GM20000 (cell line): ENCODE data around the gene CPM.

Source experiments
- DNase-seq: peaks from one replicate; pipeline ENCODE4 v3.0.0; 2012; ENCODE audit warnings: low spot score
- TF ChIP-seq, protein P1 (sequence below): IDR thresholded peaks from 2 replicates; pipeline ENCODE4 v1.5.1; 2012; ENCODE audit warnings: mild to moderate bottlenecking, control low read depth; ENCODE audit errors: extremely low read depth, missing control alignments

The CPM gene

DNA sequence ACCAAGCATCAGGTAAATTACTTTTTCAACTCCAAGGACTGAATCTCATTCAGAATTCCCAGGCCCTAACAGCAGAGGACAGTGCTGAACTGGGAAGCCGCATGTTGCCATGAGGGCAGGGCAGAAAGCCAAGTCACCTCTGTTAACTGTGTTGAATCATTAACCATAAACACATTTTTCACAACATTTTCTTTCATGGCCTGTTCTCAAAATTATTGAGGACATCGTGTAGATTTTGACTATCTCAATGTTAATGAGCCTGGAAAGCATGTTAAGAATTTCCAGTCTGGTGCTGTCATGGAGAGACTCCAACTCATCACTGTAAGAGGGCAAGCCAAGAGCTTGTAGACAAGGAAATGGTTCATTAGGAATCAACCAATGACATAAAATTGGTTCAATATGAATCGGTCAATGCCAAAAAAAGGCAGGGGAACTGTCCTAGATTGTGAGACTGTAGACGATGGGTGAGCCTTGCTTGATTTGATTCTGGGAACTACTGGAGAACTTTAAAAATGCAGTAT, 33.7 kb downstream of the CPM start:
- no peak for DNase-seq
- TF ChIP-seq, protein P1, sequence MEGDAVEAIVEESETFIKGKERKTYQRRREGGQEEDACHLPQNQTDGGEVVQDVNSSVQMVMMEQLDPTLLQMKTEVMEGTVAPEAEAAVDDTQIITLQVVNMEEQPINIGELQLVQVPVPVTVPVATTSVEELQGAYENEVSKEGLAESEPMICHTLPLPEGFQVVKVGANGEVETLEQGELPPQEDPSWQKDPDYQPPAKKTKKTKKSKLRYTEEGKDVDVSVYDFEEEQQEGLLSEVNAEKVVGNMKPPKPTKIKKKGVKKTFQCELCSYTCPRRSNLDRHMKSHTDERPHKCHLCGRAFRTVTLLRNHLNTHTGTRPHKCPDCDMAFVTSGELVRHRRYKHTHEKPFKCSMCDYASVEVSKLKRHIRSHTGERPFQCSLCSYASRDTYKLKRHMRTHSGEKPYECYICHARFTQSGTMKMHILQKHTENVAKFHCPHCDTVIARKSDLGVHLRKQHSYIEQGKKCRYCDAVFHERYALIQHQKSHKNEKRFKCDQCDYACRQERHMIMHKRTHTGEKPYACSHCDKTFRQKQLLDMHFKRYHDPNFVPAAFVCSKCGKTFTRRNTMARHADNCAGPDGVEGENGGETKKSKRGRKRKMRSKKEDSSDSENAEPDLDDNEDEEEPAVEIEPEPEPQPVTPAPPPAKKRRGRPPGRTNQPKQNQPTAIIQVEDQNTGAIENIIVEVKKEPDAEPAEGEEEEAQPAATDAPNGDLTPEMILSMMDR: no peak

DNA sequence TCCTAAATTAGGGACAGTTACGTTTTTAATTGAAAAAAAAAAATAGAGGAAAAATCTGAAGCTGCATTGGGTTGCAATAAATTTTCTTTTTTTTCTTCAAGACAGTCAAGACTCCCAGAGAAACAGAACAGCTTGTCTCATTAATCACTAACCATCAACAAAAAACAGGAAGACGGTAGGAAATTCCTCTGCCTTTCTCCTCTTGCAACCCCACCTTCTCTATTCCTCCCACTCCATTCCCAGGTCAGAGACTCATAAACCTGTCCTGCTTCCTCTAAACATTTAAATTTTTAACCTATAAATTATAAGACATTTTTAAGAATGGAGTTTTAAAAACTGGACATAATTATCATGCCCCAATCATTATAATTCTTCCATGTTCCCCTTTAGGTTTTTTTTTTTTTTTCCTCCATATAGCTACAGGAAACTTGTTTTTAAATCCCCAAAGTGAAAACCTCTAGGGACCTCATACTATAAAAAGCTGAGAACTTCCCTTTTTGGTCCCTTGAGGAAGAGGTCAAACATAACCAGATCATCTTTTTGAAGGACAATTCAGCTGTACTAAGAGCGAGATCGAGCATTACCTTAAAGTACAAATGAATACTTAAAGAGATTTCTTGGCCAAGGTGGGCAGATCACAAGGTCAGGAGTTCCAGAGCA, 36.0 kb downstream of the CPM start:
- no peak for DNase-seq
- TF ChIP-seq, protein P1: no peak

DNA sequence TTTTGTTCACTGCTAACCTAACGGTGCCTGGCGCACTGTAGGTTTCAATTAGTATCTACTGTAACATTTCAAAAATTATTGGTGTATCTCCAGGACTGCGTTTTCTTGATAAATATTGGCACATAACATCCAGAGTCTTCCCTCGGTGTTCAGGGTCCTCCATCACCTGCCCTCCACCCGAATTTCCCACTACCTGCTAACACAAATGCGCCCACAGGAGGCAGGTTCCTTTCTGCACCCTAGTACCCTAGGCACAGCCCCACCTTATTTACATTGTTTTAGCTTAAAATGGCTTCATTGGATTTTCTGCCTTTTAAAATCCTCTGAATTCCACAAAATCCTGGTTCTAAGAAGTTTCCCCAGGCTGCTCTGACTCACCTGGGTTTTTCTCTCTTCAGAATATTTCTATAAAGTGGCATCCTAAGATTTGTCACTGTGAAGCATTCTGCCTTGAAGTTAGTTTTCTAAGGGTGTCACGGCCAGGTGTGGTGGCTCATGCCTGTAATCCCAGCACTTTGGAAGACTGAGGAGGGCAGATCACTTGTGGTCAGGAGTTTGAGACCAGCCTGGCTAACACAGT, 38.6 kb downstream of the CPM start:
- TF ChIP-seq, protein P1: no peak

DNA sequence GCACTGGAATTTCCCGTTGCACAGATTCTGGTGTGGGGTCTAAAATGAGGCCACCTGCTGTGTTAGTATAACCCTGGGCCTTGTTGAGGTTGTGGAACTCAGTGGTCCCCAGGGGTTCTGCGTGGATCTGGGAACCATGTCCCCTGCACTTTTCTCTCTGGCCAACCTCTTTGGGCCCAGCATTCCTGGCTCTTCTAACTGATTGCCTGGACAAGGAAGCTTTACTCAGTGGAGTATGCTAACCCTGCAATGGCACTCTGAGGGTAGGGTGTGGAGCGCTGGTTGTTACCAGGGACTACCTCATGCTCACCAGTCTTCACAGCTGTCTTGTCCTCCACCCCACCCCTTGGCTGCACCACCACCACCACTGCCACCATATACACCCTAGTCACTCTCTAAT, 39.2 kb downstream of the CPM start:
- DNase-seq: no peak
- TF ChIP-seq, protein P1: no peak

More for the DNA sequence above, 38.6 kb downstream of the CPM start:
- no peak for DNase-seq

DNA sequence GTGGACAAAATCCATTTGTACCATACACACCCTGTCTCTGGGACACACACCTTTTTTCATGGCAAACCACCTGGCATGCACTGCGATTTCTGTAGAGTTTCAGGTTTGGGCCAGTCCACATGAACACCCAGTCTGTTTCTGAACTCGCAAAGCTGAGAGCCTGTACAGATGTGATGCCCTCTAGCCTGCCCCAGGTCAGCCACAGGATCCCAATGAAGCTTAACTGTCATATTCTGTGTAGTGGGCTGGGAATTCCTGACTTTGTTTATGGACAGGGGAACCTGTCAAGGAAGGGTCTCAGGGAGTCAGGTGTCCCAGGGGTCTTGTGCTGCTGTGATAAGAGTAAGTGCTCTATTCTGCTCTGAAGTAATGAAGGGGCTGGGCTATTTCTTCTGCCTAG, 39.8 kb downstream of the CPM start:
- TF ChIP-seq, protein P1: no peak

DNA sequence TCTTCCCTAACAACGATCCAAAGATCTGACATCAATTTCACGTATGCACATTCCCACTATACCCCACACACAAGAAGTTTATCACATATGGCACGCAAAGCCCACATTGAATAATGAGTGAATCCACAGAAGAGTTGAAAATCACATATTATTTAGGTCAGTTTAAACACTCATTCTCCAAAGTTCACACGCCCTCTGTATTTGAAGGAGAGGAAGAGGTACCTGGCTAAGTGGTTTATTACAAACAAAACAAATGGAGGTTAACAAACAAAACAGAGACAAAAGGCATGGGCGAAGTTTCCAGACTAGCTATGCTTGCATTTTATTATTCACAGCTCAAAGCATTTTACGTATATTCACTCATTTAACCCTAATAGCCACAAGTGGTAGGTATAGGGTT, 41.8 kb downstream of the CPM start:
- TF ChIP-seq, protein P1: no peak
- no peak for DNase-seq

More for the DNA sequence above, 39.8 kb downstream of the CPM start:
- no peak for DNase-seq

DNA sequence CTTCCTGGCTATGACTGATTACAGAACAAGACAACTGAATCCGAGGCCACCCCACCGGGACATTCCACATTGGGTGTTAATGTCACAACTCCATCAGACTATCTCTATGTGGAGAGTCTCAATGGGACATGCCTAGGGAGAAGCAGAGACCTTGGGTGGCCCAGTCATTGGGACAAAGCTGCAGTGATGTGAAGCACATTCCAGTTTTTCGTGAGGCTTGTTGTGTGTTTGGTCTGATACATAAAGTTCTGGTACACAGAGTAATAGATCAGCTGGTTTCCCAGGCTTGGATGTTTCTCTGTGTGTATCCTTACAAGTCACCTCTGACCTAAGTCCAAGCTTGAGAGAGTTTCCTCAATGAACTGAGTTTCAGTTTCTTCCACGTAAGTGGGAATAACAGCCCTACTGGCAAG, 42.3 kb downstream of the CPM start:
- TF ChIP-seq, protein P1: no peak
- DNase-seq: no peak
